ENCODE results near the gene SLC16A11. TPM values are rescaled to one million over a fixed set of nuclear protein-coding genes. Genes with fewer than 3 reads are reported as not detected.
"Not testable (repeated sequence)": the region's sequence is repeated elsewhere in the genome, so short reads cannot be mapped to it uniquely, and the experiment has no call there.

The SLC16A11 gene
- total and polyA plus RNA-seq, 2 donors (not counting 1 experiment from before 2014, with no cell fraction given) = 10.0 to 31.9 TPM

- intact Hi-C loops (cut with micrococcal nuclease); ATAC-seq (ENCODE audit: low read depth): not testable (repeated sequence)
- WGBS (ENCODE audit: insufficient coverage) = 94% methylated on average over 3 of the region's 4 CpGs
These were observed 44.5 kb upstream of the SLC16A11 start for GRCh38 chr17:7088442-7088841.

DNA sequence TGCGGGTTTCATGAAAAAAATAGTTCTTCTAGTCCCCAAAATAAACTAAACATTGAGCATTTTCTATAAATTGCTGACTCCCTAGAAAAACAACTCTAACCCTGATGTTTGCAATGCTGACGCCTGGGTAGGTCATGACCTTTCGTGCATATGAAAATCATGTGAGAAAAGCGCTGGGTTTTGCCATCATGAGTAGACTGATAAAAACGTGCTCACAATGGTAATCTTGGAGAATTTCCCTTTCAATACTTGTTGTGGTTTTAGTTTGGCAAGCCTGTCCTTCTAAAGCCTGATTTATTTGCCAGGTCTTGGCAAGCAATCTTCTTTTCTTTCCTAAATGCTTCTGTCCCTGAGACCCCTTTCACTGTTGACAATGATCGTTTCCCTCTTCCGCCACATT is 40.2 kb upstream of the SLC16A11 start:
- H3K4me3 Mint-ChIP-seq = no peak overlapping the region

More at GRCh38 chr17:7088442-7088841, 44.5 kb upstream of the SLC16A11 start:
- H3K27ac ChIP-seq (ENCODE audit: low read length in 2 of 2); H3K4me1 Mint-ChIP-seq; H3K9me3 Mint-ChIP-seq (ENCODE audit: insufficient read depth); H3K4me2 ChIP-seq (replicated peaks; ENCODE audit: low read depth, low read length, poor library complexity, severe bottlenecking); H3K4me3 Mint-ChIP-seq; H2AFZ ChIP-seq (ENCODE audit: insufficient read depth, low read depth, low read length, poor library complexity, severe bottlenecking); H3K9me3 ChIP-seq (ENCODE audit: control extremely low read depth in 1 of 3, control insufficient read depth in 2 of 3, insufficient read depth in 1 of 3, low read length in 2 of 3); H3K4me3 ChIP-seq (ENCODE audit: control extremely low read depth in 1 of 5, extremely low read depth in 1 of 5, insufficient read depth in 1 of 5, low read depth in 2 of 5, low read length in 4 of 5); POLR2A ChIA-PET; H3K4me1 ChIP-seq (ENCODE audit: control insufficient read depth in 2 of 2, insufficient read depth in 2 of 2, low read length in 2 of 2); H3K27ac Mint-ChIP-seq; H3K9ac ChIP-seq (ENCODE audit: low read length); H3K79me2 ChIP-seq (ENCODE audit: control insufficient read depth, insufficient read depth, low read length); DNase-seq; H4K20me1 ChIP-seq (ENCODE audit: control insufficient read depth, insufficient read depth, low read length, poor library complexity, severe bottlenecking); H3K36me3 ChIP-seq (replicated peaks in 1 of 2; ENCODE audit: control extremely low read depth in 1 of 2, control insufficient read depth in 1 of 2, extremely low read depth in 1 of 2, insufficient read depth in 2 of 2, low read length in 1 of 2); CTCF ChIA-PET: not testable (repeated sequence)
- peaks cover 34% of the 10 kb centered on the region for H3K27me3 Mint-ChIP-seq
- peaks cover 0 to 14% (median 4%) of the 10 kb centered on the region in 4 experiments for H3K27me3 ChIP-seq (replicated peaks in 1 of 4; ENCODE audit: control extremely low read depth in 1 of 4, control insufficient read depth in 3 of 4, insufficient read depth in 4 of 4, low read length in 3 of 4)

More for the DNA sequence above, 40.2 kb upstream of the SLC16A11 start:
- TF ChIP-seq CTCF (IDR thresholded peaks at IDR 0.05) (no peak), EZH2 (IDR thresholded peaks at IDR 0.05; ENCODE audit: borderline replicate concordance, insufficient read depth, low read depth, low read length, poor library complexity, severe bottlenecking) (no peak)
- ATAC-seq (ENCODE audit: low read depth) = no peak
- no peaks in the 10 kb centered on the region for H3K79me2 ChIP-seq (ENCODE audit: control insufficient read depth, insufficient read depth, low read length)
- H4K20me1 ChIP-seq (ENCODE audit: control insufficient read depth, insufficient read depth, low read length, poor library complexity, severe bottlenecking) = no peaks in the 10 kb centered on the region
- H3K4me2 ChIP-seq (replicated peaks; ENCODE audit: low read depth, low read length, poor library complexity, severe bottlenecking) = no peak overlapping the region
- H2AFZ ChIP-seq (ENCODE audit: insufficient read depth, low read depth, low read length, poor library complexity, severe bottlenecking) = no peak overlapping the region
- H3K4me1 ChIP-seq (ENCODE audit: control insufficient read depth in 2 of 2, insufficient read depth in 2 of 2, low read length in 2 of 2) = peaks cover 10 to 17% of the 10 kb centered on the region in 2 donors
- no peak overlapping the region for H3K27ac ChIP-seq (ENCODE audit: low read length in 2 of 2)
- Mint-ChIP-seq H3K27me3 (peaks cover 40% of the 10 kb centered on the region), H3K27ac (no peak overlapping the region), H3K4me1 (peaks cover 23% of the 10 kb centered on the region), H3K9me3 (ENCODE audit: insufficient read depth) (no peaks in the 10 kb centered on the region)
- no peak overlapping the region for H3K4me3 ChIP-seq (ENCODE audit: control extremely low read depth in 1 of 5, extremely low read depth in 1 of 5, insufficient read depth in 1 of 5, low read depth in 2 of 5, low read length in 4 of 5)
- H3K9me3 ChIP-seq (ENCODE audit: control extremely low read depth in 1 of 3, control insufficient read depth in 2 of 3, insufficient read depth in 1 of 3, low read length in 2 of 3) = peaks cover 0 to 4% (median 0%) of the 10 kb centered on the region in 3 donors
- POLR2A ChIA-PET = no interaction called here
- intact Hi-C loops (cut with micrococcal nuclease) = no loop called here
- 8% methylated on average over 4 of the region's 7 CpGs for WGBS (ENCODE audit: insufficient coverage)
- CTCF ChIA-PET = interaction anchor here (1.0 kb wide), 1 partner anchor 18 kb away, joined by 3 read pairs; no protein-coding TSS in a partner anchor
- H3K9ac ChIP-seq (ENCODE audit: low read length) = no peak overlapping the region
- H3K27me3 ChIP-seq (replicated peaks in 1 of 4; ENCODE audit: control extremely low read depth in 1 of 4, control insufficient read depth in 3 of 4, insufficient read depth in 4 of 4, low read length in 3 of 4) = peaks cover 0 to 17% (median 4%) of the 10 kb centered on the region in 4 experiments
- no peaks in the 10 kb centered on the region for H3K36me3 ChIP-seq (replicated peaks in 1 of 2; ENCODE audit: control extremely low read depth in 1 of 2, control insufficient read depth in 1 of 2, extremely low read depth in 1 of 2, insufficient read depth in 2 of 2, low read length in 1 of 2)
- no peak for DNase-seq

Data from B cell (primary cell).